Lower leg skin (tissue), 3 donors: ENCODE results near the gene MPV17.

ENCODE experiments used
- CTCF ChIP-seq, 3 donors: fragments of 450-650 bp; IDR thresholded peaks; one replicate each; pipeline ENCODE4 v1.5.1; 2016; ENCODE audit warnings: antibody characterized with exemption in 3 of 3, mild to moderate bottlenecking in 3 of 3, moderate library complexity in 2 of 3
- POLR2A ChIP-seq, 2 donors: fragments of 450-650 bp; IDR thresholded peaks; one replicate each; pipeline ENCODE4 v1.6.1; 2016 to 2017; ENCODE audit warnings: antibody characterized with exemption in 2 of 2, mild to moderate bottlenecking in 1 of 2, moderate library complexity in 1 of 2

GRCh38 chr2:27264253-27264752 is 58.6 kb downstream of the MPV17 start:
- TF ChIP-seq POLR2A (IDR thresholded peaks at IDR 0.05) (no peak), CTCF (IDR thresholded peaks at IDR 0.05) (no peak)
